AG04450 (cell line): ENCODE measurements around the gene TMEM50B. TPM values are rescaled to one million over a fixed set of nuclear protein-coding genes. Genes with fewer than 3 reads are reported as not detected.

ENCODE experiments used
- CTCF ChIA-PET: fragments of 300-600, 350-600 bp; formaldehyde crosslinking; extraction: SDS; loops from one replicate; lab custom pipeline; 2022; ENCODE audit warnings: antibody characterized with exemption, inconsistent platforms; lab: Charles Lee
- POLR2A ChIA-PET: fragments of 350-600 bp; formaldehyde crosslinking; extraction: SDS; loops from one replicate; lab custom pipeline; 2021; ENCODE audit warnings: antibody characterized with exemption, inconsistent platforms; lab: Yijun Ruan, JAX
- DNase-seq: peaks from one replicate; pipeline ENCODE4 v3.0.0-alpha.2; 2011; ENCODE audit warnings: low read depth, low spot score
- H3K27ac ChIP-seq: one replicate; pipeline ENCODE4 v1.5.1; 2012; ENCODE audit warnings: low read depth, low read length, control low read depth
- H3K27me3 ChIP-seq: one replicate; pipeline ENCODE4 v1.6.0; 2012; ENCODE audit warnings: low read length; ENCODE audit not compliant: control insufficient read depth, insufficient read depth
- H3K4me3 ChIP-seq: 2 replicates; pipeline ENCODE4 v1.5.1; 2011; ENCODE audit warnings: mild to moderate bottlenecking, low read depth, low read length, control low read depth
- H3K9me3 ChIP-seq: 2 replicates; pipeline ENCODE4 v1.5.1; 2012; ENCODE audit warnings: low read length; ENCODE audit not compliant: control insufficient read depth, insufficient read depth
- CTCF ChIP-seq: IDR thresholded peaks from 2 replicates; pipeline ENCODE4 v1.5.1; 2011; ENCODE audit warnings: low read depth, low read length, control low read depth, inconsistent platforms
- polyA plus RNA-seq: library from polyadenylated mRNA; depleted of rRNA; stranded (reverse); fragments of >200 nt; gene quantifications from 2 replicates; pipeline ENCODE4 v1.2.3, GENCODE V29; 2011

Gene TMEM50B
- polyA plus RNA-seq, 1 experiment, result 33.8 TPM

GRCh38 chr21:33428669-33429068 lies 51.1 kb downstream of the TMEM50B start:
- ChIA-PET CTCF (interaction anchor here (1.1 kb wide), 1 partner anchor 229 kb away, joined by 4 read pairs; no protein-coding TSS in a partner anchor), POLR2A (no interaction called here)
- H3K9me3 ChIP-seq, result no peaks in the 10 kb centered on the region
- H3K27ac ChIP-seq, result no peak overlapping the region
- no peak for TF ChIP-seq CTCF
- no peaks in the 10 kb centered on the region for H3K27me3 ChIP-seq
- no peak for DNase-seq
- H3K4me3 ChIP-seq, result no peak overlapping the region

GRCh38 chr21:33427051-33427450 lies 52.7 kb downstream of the TMEM50B start:
- no peak for TF ChIP-seq CTCF
- CTCF ChIA-PET, result interaction anchor here (0.6 to 1.0 kb wide), 2 partner anchors 17 to 96 kb away, joined by 3 read pairs; no protein-coding TSS in a partner anchor
- POLR2A ChIA-PET, result interaction anchor here (0.6 to 0.7 kb wide), 3 partner anchors 25 to 161 kb away, joined by 3 to 7 read pairs (median 6); partner anchors contain the start of gene IL10RB
- no peak for DNase-seq
- Histone ChIP-seq H3K9me3 (no peaks in the 10 kb centered on the region), H3K4me3 (no peak overlapping the region), H3K27me3 (no peaks in the 10 kb centered on the region), H3K27ac (no peak overlapping the region)

- CTCF ChIA-PET, result no interaction called here
- Histone ChIP-seq H3K27ac (no peak overlapping the region), H3K4me3 (no peak overlapping the region), H3K27me3 (no peaks in the 10 kb centered on the region), H3K9me3 (no peaks in the 10 kb centered on the region)
- POLR2A ChIA-PET, result no interaction called here
- TF ChIP-seq CTCF, result no peak
- DNase-seq, result no peak
Observed at GRCh38 chr21:33425825-33426224, 53.9 kb downstream of the TMEM50B start.

- H3K9me3 ChIP-seq, result no peaks in the 10 kb centered on the region
- DNase-seq, result no peak
- ChIA-PET CTCF (no interaction called here), POLR2A (no interaction called here)
- H3K27me3 ChIP-seq, result no peaks in the 10 kb centered on the region
- no peak overlapping the region for H3K4me3 ChIP-seq
- no peak for TF ChIP-seq CTCF
- H3K27ac ChIP-seq, result no peak overlapping the region
Observed at GRCh38 chr21:33424214-33424613, 55.6 kb downstream of the TMEM50B start.

- POLR2A ChIA-PET, result no interaction called here
- no peak overlapping the region for H3K27ac ChIP-seq
Observed at GRCh38 chr21:33421713-33422393, 57.9 kb downstream of the TMEM50B start.

More at GRCh38 chr21:33421713-33422393, 57.9 kb downstream of the TMEM50B start:
- CTCF ChIA-PET, result no interaction called here
- Histone ChIP-seq H3K27me3 (no peaks in the 10 kb centered on the region), H3K9me3 (no peaks in the 10 kb centered on the region), H3K4me3 (no peak overlapping the region)
- no peak for DNase-seq
- TF ChIP-seq CTCF, result no peak
